ENCODE measurements around the gene SEPHS2.
A peak's percentile ranks its signal among the peaks of the same experiment; 100 is the strongest.

The SEPHS2 gene

GRCh38 chr16:30428055-30428454 lies 17.6 kb downstream of the SEPHS2 start:
- DNase-seq: no peak

GRCh38 chr16:30421010-30421409 lies 24.7 kb downstream of the SEPHS2 start:
- DNase-seq: no peak

GRCh38 chr16:30418350-30419181 lies 27.1 kb downstream of the SEPHS2 start:
- DNase-seq: no peak

GRCh38 chr16:30417529-30418349 lies 27.9 kb downstream of the SEPHS2 start:
- DNase-seq: peak; percentile 86

DNA sequence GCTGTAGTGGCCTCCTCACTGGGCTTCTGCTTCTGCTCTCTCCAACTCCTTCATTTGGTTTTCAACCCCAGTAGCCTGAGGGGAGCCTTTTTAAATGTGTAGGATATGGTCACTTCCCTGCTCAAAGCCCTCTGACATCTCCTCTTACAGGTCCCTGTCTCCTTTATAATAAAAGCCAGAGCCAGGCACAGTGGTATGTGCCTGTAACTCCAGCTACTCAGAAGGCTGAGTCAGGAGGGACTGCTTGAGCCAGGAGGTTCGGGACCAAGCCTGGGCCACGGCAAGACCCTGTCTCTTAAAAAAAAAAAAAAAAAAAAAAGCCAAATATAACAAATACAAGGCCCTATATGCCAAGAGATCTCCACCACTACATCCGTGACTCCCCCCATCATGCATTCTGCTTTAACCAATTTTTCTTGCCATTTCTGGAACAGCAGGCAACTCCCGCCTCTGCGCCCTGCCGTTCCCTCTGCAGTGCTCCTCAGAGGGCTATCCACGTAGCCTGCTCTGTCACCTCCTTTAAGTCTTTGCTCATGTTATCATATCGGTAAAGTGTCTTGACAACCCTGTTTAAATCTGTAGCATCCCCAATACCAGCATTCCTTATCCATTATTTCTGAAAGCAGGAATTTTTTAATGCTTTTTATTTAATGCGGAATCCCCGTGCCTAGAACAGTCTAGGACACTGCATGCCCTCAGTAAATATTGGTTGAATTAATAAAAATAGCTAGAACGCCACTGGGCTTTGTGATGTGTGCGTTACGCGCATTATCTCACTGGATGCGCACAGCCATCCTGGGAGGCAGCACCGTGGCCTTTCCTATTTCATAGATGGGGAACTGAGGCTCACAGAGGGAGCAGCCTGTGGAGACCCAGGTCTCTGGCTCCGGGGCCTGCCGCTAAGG lies 28.8 kb downstream of the SEPHS2 start:
- DNase-seq: no peak

- DNase-seq: no peak
Observed at GRCh38 chr16:30416047-30416603, 29.5 kb downstream of the SEPHS2 start.

- no peak for DNase-seq
Observed at GRCh38 chr16:30414159-30414558, 31.5 kb downstream of the SEPHS2 start.

DNA sequence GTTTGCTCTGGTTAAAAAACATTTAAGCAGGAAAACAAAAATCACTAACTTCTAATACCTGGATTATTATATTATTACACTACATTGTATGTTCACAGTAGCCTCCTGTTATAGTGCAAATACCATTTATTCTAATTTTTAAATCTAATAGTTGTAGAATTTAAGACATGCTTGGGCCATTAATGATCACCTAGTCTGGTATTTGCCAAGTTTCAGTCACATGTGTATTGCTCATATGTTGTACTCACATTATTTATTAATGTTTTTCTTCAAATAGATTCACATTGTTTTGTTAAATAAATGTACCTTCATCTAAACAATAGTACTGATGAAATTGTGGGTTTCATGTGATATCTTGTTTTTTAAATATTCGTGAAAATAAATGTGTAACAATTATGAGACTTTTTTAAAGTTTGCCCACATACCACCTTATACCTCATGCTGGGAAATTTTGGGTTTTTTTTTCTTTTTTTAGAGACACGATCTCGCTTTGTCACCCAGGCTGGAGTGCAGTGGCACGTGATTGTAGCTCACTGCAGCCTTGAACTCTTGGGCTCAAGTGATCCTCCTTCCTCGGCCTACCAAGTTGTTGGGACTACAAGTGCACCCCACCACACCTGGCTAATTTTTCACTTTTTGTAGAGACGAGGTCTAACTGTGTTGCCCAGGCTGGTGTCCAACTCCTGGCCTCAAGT lies 32.4 kb downstream of the SEPHS2 start:
- no peak for DNase-seq

DNA sequence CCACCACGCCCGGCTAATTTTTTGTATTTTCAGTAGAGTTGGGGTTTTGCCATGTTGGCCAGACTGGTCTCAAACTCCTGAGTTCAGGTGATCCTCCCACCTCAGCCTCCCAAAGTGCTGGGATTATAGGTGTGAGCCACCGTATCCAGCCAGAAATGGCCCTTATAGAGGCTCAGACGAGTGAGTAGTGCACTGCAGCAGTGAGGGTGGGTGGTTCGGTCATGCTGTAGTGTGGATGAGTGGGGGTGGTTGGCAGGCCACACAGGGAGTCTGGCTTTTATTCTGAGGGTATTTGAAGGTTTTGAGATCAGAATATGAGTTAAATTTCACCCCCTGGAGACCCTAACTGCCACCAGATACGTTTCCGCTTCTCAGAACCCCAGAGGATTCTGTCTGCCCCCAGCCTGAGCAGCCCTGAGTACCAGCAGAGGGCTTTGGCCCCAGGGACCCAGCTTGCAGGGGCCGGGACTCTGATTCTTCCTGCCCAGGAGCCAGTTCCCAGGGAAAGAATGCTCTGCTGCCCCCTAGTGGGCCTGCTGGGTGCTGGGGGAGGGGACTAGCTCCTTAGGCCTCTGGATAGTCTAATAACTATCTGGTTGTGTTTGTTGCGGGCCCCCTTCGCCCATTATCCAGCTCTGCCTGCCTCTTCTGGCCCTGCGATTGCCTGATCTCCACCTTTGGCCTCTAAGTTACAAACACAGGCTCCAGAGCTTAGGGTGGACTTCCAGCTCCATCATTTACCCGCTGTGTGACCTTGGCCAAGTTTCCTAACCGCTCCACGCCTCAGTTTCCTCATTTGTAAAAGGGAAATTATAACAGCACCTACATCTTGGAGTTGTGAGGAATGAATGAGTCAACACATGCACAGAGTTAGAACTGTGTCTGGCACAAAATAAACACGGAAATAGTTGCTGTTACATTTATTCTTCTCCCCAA lies 36.3 kb downstream of the SEPHS2 start:
- peak; percentile 70 for DNase-seq

- no peak for DNase-seq
Observed at GRCh38 chr16:30407804-30408534, 37.7 kb downstream of the SEPHS2 start.

GRCh38 chr16:30407102-30407803 lies 38.4 kb downstream of the SEPHS2 start, which contains the start of gene ZNF771:
ZNF771 (plus strand) TSS chr16:30407606; CDS start chr16:30408054, 448 bp downstream.
- peak; percentile 67 for DNase-seq

GRCh38 chr16:30406795-30407101 lies 38.9 kb downstream of the SEPHS2 start:
- DNase-seq: no peak

GRCh38 chr16:30401768-30402425 lies 43.8 kb downstream of the SEPHS2 start:
- DNase-seq: no peak

DNA sequence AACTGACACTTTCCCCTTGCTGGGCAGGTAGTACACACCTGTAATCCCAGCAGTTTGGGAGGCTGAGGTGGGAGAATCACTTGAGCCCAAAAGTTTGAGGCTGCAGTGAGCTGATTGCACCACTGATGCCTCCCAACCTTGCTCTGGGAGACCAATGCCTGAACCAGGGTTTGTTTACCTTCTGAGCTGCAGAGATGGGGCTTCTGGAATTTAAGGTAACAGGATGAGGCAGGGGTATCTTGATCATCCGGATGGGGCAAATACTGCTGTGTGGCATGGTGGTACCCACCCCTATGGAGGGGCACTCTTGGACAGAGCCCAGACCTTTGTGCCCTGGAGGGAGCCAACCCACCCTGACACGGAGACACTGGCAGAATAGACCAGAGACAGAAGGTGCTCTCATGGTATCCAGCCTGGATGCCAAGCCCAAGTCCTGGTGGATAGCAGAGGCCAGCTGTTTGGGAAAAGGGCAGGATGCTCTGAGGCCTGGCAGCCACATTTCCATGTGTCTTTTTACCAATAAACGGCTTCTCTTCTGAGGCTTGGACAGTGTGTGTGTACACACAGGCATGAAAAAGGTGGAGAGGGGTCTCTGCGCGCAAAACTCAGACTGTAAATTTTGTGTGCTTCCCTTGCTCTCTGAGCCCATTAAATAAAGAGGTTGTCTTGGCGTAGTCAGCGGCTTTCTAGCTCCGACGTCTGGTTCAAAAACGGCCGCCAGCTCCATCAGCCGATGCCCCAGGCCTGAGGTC lies 46.1 kb downstream of the SEPHS2 start:
- no peak for DNase-seq

DNA sequence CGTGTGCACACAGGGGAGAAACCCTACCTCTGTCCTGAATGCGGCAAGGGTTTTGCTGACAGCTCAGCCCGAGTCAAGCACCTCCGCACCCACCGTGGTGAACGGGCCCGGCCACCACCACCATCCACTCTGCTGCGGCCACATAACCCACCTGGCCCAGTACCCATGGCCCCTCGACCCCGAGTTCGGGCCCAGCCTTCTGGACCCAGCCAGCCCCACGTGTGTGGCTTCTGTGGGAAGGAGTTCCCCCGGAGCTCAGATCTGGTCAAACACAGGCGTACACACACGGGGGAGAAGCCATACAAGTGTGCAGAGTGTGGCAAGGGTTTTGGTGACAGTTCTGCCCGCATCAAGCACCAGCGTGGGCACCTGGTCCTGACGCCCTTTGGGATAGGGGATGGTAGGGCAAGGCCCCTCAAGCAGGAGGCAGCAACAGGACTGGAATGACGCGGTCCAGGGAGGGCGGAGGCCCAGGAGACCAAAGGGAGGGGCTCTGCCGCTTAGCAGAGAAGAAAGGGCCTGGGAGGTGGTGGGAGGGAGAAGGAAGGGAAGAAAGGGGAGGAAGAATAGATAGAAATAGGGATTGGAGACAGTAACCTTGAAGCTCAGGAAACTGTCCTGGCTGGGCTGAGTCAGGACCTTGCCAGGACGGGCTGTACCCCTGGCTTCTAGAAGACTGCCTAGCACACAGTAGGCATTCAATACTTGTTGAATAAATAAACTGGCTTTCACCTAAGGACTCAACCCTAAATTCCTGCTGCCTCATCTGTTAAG lies 46.8 kb downstream of the SEPHS2 start:
- no peak for DNase-seq

DNA sequence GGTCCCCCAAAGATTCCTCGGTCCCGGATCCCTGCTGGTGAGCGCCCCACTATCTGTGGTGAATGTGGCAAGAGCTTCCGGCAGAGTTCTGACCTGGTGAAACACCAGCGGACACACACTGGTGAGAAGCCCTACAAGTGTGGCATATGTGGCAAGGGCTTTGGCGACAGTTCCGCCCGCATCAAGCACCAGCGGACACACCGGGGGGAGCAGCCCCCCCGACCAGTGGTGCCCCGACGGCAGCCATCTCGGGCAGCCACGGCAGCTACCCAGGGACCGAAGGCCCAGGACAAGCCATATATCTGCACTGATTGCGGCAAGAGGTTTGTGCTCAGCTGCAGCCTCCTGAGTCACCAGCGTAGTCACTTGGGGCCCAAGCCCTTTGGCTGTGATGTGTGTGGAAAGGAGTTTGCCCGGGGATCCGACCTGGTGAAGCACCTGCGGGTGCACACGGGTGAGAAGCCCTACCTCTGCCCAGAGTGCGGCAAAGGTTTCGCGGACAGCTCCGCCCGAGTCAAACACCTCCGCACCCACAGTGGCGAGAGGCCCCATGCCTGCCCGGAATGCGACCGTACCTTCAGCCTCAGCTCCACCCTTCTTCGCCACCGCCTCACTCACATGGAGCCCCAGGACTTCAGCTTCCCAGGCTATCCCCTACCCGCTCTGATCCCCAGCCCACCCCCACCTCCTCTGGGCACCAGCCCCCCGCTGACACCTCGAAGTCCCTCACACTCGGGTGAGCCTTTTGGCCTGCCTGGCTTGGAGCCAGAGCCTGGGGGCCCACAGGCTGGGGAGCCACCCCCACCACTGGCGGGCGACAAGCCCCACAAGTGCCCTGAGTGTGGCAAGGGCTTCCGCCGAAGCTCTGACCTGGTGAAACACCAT lies 47.7 kb downstream of the SEPHS2 start:
- no peak for DNase-seq

Measured in NCI-H2107 (cell line).